Thyroid gland (tissue), 4 donors: ENCODE results near the gene MAP6. TPM values are rescaled to one million over a fixed set of nuclear protein-coding genes. Genes with fewer than 3 reads are reported as not detected.

Experiments used
- DNase-seq, 2 donors: peaks; one replicate each; pipeline ENCODE4 v3.0.0-alpha.2; 2019
- H3K27ac ChIP-seq, 3 donors: fragments of 200-600 bp; sonication (generic); 1 replicate in 2 of 3; 2 replicates in 1 of 3; pipeline ENCODE4 v1.5.1; 2016 to 2019; ENCODE audit warnings: mild to moderate bottlenecking in 1 of 3, moderate library complexity in 1 of 3
- H3K27me3 ChIP-seq: fragments of 200-600 bp; sonication (generic); one replicate; pipeline ENCODE4 v1.5.1; 2019
- H3K36me3 ChIP-seq, 2 donors: fragments of 200-600 bp; sonication (generic); one replicate each; pipeline ENCODE4 v1.5.1; 2016 to 2019
- H3K4me1 ChIP-seq, 2 donors: fragments of 200-600 bp; sonication (generic); one replicate each; pipeline ENCODE4 v1.5.1; 2017 to 2019
- H3K4me3 ChIP-seq, 3 donors: fragments of 200-600 bp; sonication (generic); replicated peaks in 1 of 3; 1 replicate in 2 of 3; 2 replicates in 1 of 3; pipeline ENCODE4 v1.5.1; 2016; ENCODE audit warnings: mild to moderate bottlenecking in 1 of 3
- H3K9me3 ChIP-seq: fragments of 200-600 bp; sonication (generic); one replicate; pipeline ENCODE4 v1.5.1; 2017
- POLR2A ChIP-seq, 2 donors: fragments of 450-650 bp; IDR thresholded peaks; one replicate each; pipeline ENCODE4 v1.6.1; 2017; ENCODE audit warnings: antibody characterized with exemption in 2 of 2, mild to moderate bottlenecking in 2 of 2, moderate library complexity in 1 of 2
- WGBS, 2 donors: methylation state at CpG; one replicate each; pipeline ENCODE4 v1.1.5; 2017; 5-methylcytosine and 5-hydroxymethylcytosine counted together
- intact Hi-C: fragments of 100-400 bp; cut with DNase I; formaldehyde crosslinking; loops from one replicate; pipeline ENCODE4 v1.15.1; 2023
- total RNA-seq, 4 donors: library from RNA; depleted of rRNA; stranded (reverse); fragments of >200 nt; gene quantifications; one replicate each; pipeline ENCODE4 v1.2.3, GENCODE V29; 2016
- TF ChIP-seq, protein P1 (sequence below), 6 experiments: fragments of 200-600 bp in 3 of 6; fragments of 450-650 bp in 3 of 6; sonication (generic) in 3 of 6; IDR thresholded peaks; one replicate each; pipeline ENCODE4 v1.5.1; 2016 to 2019; ENCODE audit warnings: antibody characterized with exemption in 6 of 6, mild to moderate bottlenecking in 2 of 6, inconsistent platforms in 1 of 6, moderate library complexity in 1 of 6

MAP6 gene
- total RNA-seq, 4 donors from 2014 or later = 4.8 to 13.8 (median 9.4) TPM

DNA sequence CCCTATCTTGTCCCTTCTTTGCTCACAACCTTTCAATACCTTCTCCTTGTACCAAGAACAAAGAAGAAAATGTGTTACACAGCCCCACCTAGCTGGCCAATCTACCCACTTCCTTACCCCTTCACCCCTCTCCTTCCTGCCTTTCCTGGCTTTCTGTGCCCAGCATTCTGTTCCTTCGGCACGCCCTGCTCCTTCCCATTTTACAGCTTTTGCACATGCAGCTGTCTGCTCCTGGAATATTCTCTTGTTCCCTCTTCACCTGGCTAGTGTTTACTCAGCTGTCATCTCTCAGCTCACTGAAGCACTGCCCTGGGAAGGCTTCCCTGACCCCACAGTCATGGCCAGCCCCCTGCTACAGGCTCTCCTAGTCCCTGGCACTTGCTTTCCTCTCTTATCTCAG is 76.1 kb downstream of the MAP6 start:
- peak overlapping the region in 1 of 3 donors; percentile 10 for H3K27ac ChIP-seq
- no peaks in the 10 kb centered on the region for H3K27me3 ChIP-seq
- WGBS, 2 donors = 61 to 77% methylated on average over 2 of the region's 2 CpGs
- H3K9me3 ChIP-seq = no peaks in the 10 kb centered on the region
- no peaks in the 10 kb centered on the region for H3K36me3 ChIP-seq
- peaks cover 0 to 9% of the 10 kb centered on the region in 2 donors for H3K4me1 ChIP-seq
- intact Hi-C loops = no loop called here
- no peak overlapping the region for H3K4me3 ChIP-seq
- no peak for DNase-seq
- TF ChIP-seq, protein P1, sequence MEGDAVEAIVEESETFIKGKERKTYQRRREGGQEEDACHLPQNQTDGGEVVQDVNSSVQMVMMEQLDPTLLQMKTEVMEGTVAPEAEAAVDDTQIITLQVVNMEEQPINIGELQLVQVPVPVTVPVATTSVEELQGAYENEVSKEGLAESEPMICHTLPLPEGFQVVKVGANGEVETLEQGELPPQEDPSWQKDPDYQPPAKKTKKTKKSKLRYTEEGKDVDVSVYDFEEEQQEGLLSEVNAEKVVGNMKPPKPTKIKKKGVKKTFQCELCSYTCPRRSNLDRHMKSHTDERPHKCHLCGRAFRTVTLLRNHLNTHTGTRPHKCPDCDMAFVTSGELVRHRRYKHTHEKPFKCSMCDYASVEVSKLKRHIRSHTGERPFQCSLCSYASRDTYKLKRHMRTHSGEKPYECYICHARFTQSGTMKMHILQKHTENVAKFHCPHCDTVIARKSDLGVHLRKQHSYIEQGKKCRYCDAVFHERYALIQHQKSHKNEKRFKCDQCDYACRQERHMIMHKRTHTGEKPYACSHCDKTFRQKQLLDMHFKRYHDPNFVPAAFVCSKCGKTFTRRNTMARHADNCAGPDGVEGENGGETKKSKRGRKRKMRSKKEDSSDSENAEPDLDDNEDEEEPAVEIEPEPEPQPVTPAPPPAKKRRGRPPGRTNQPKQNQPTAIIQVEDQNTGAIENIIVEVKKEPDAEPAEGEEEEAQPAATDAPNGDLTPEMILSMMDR (IDR thresholded peaks at IDR 0.05) = no peak

DNA sequence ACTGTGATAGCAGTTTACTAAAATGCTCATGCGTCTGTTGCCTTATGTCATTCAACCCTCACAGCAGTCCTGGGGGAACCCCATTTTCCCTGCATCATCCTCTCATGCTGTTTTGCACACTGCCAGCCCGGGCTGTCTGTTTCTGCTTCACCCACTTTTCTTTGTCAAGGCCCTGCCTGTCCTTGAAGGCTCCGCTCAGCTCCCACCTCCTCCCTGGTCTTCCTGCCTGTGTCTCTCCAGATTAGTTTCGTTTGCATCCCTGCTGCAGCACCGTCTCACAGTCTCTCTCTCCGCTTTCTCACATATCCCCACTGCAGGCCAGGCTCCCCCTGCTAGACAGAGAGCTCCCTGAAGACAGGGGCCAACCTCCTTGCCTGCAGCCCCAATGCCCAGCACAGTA is 76.9 kb downstream of the MAP6 start:
- Histone ChIP-seq H3K27me3 (no peaks in the 10 kb centered on the region), H3K4me3 (no peak overlapping the region), H3K36me3 (no peaks in the 10 kb centered on the region), H3K27ac (no peak overlapping the region), H3K9me3 (no peaks in the 10 kb centered on the region), H3K4me1 (peaks cover 0 to 9% of the 10 kb centered on the region in 2 donors)
- TF ChIP-seq POLR2A (IDR thresholded peaks at IDR 0.05) = no peak
- TF ChIP-seq, protein P1 (IDR thresholded peaks at IDR 0.05) = no peak
- WGBS, 2 donors = 82 to 88% methylated on average over 6 of the region's 6 CpGs
- no peak for DNase-seq
- intact Hi-C loops = no loop called here

DNA sequence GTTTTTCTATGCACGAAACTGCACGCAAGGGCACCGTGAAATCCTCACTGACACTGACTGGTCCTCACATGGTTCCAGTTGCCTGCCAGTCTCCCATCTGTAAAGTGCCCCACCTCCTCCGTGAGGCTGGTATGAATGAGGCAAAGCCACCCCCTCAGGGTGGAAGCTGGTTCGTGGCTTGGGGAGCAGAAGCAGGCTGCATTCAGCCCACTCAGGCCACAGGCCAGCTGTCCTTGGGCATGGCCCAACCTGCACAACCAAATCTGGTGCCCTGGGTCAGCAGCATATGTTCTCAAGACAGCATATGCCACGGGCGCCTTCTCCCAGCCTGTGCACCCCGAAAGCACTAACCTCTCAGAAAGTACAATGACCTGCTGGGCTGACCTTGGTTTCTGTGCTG is 77.5 kb downstream of the MAP6 start:
- no peaks in the 10 kb centered on the region for H3K9me3 ChIP-seq
- no peaks in the 10 kb centered on the region for H3K36me3 ChIP-seq
- peaks cover 0 to 9% of the 10 kb centered on the region in 2 donors for H3K4me1 ChIP-seq
- TF ChIP-seq POLR2A (IDR thresholded peaks at IDR 0.05) = no peak
- TF ChIP-seq, protein P1 (IDR thresholded peaks at IDR 0.05) = no peak
- H3K4me3 ChIP-seq = no peak overlapping the region
- intact Hi-C loops = no loop called here
- no peak for DNase-seq
- WGBS, 2 donors = 85 to 88% methylated on average over 7 to 8 of the region's 8 CpGs
- no peaks in the 10 kb centered on the region for H3K27me3 ChIP-seq
- no peak overlapping the region for H3K27ac ChIP-seq

DNA sequence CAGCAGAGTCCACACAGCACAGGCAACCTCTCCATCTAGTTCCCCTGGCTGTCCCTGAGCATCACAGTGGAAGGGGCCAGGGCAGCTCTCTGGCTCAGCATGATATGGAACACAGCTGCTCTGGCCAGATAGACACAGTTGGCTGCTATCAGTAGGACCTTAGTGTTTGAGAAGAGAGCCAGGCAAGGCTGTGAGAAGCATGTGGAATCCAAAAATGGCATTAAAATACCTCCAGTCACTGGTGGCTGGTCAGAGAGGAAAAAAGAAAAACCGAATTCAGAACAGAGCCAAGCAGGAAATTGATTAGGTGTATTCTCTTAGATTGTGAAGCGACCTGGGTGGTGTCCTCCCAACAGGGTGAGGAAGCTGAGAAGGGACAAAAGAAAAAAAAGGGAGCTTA is 78.9 kb downstream of the MAP6 start:
- peak; percentile 38 to 47 for DNase-seq
- Histone ChIP-seq H3K4me1 (peaks cover 0 to 13% of the 10 kb centered on the region in 2 donors), H3K27me3 (no peaks in the 10 kb centered on the region), H3K4me3 (no peak overlapping the region), H3K36me3 (no peaks in the 10 kb centered on the region), H3K27ac (no peak overlapping the region), H3K9me3 (no peaks in the 10 kb centered on the region)
- 51 to 57% methylated on average over 2 of the region's 2 CpGs for WGBS, 2 donors
- no peak for TF ChIP-seq POLR2A (IDR thresholded peaks at IDR 0.05)
- TF ChIP-seq, protein P1 (IDR thresholded peaks at IDR 0.05) = no peak
- intact Hi-C loops = no loop called here

DNA sequence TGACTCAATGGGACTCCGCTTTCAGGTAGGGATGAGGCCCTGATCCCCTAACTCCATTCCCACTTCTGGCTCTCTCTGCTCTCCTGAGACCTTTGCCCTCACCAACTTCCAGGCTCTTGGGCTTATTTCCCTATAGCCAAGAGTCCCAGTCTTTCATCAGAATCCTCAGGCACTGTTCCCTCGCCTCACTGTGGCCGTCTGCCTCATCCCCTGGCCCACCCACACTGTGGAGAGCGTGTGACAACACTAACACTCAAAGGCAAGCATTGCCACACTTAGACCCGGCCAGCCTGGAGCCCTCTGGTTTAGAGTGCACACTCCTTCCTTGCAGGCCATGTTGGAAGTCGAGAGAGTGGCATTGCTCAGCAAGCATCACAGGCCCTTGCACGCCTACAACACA is 79.8 kb downstream of the MAP6 start:
- 89 to 95% methylated on average over 7 of the region's 7 CpGs for WGBS, 2 donors
- H3K4me3 ChIP-seq = no peak overlapping the region
- no peaks in the 10 kb centered on the region for H3K27me3 ChIP-seq
- no peak for TF ChIP-seq POLR2A (IDR thresholded peaks at IDR 0.05)
- TF ChIP-seq, protein P1 (IDR thresholded peaks at IDR 0.05) = no peak
- DNase-seq = no peak
- H3K27ac ChIP-seq = no peak overlapping the region
- no peaks in the 10 kb centered on the region for H3K9me3 ChIP-seq
- intact Hi-C loops = no loop called here
- peaks cover 2 to 21% of the 10 kb centered on the region in 2 donors for H3K4me1 ChIP-seq
- H3K36me3 ChIP-seq = no peaks in the 10 kb centered on the region
